ENCODE data around the gene SOWAHD.
A peak's percentile ranks its signal among the peaks of the same experiment; 100 is the strongest.
"Not testable (repeated sequence)": the region's sequence is repeated elsewhere in the genome, so short reads cannot be mapped to it uniquely, and the experiment has no call there.

The SOWAHD gene

GRCh38 chrX:119760026-119760877, 1.9 kb downstream of the SOWAHD start:
- Histone ChIP-seq H3K27ac (ENCODE audit: low read length) (no peak overlapping the region), H3K4me3 (ENCODE audit: low read length) (peak overlapping the region; percentile 70), H3K4me1 (ENCODE audit: insufficient read depth, low read length) (peaks cover 10% of the 10 kb centered on the region; the same call in 1 of the 2 replicates)

GRCh38 chrX:119762718-119763117, 4.3 kb downstream of the SOWAHD start:
- H3K9me3 ChIP-seq (ENCODE audit: insufficient read depth, low read depth, low read length): no peaks in the 10 kb centered on the region
- no peaks in the 10 kb centered on the region for H3K36me3 ChIP-seq (ENCODE audit: insufficient read depth, low read depth, low read length)
- H3K4me3 ChIP-seq (ENCODE audit: low read length): no peak overlapping the region
- H3K9ac ChIP-seq (ENCODE audit: low read depth, low read length): 0 out of 2 replicates have a peak overlapping the region, but pooled peaks have one; percentile 37
- peaks cover 18% of the 10 kb centered on the region for H3K27me3 ChIP-seq (ENCODE audit: insufficient read depth, low read length)
- no peak overlapping the region for H3K27ac ChIP-seq (ENCODE audit: low read length)
- no peaks in the 10 kb centered on the region for H3K4me1 ChIP-seq (ENCODE audit: insufficient read depth, low read length)

More at GRCh38 chrX:119760026-119760877, 1.9 kb downstream of the SOWAHD start:
- Histone ChIP-seq H3K36me3 (ENCODE audit: insufficient read depth, low read depth, low read length) (no peaks in the 10 kb centered on the region), H3K9me3 (ENCODE audit: insufficient read depth, low read depth, low read length) (no peaks in the 10 kb centered on the region), H3K27me3 (ENCODE audit: insufficient read depth, low read length) (peaks cover 18% of the 10 kb centered on the region), H3K9ac (ENCODE audit: low read depth, low read length) (no peak overlapping the region)

GRCh38 chrX:119763181-119763580, 4.8 kb downstream of the SOWAHD start:
- Histone ChIP-seq H3K36me3 (ENCODE audit: insufficient read depth, low read depth, low read length) (no peaks in the 10 kb centered on the region), H3K9me3 (ENCODE audit: insufficient read depth, low read depth, low read length) (no peaks in the 10 kb centered on the region), H3K4me3 (ENCODE audit: low read length) (no peak overlapping the region; the same call in 1 of the 2 replicates), H3K27ac (ENCODE audit: low read length) (no peak overlapping the region), H3K9ac (ENCODE audit: low read depth, low read length) (0 out of 2 replicates have a peak overlapping the region, but pooled peaks have one; percentile 37), H3K27me3 (ENCODE audit: insufficient read depth, low read length) (peaks cover 18% of the 10 kb centered on the region), H3K4me1 (ENCODE audit: insufficient read depth, low read length) (no peaks in the 10 kb centered on the region)

- no peak overlapping the region for H3K4me3 ChIP-seq (ENCODE audit: low read length)
- H3K4me1 ChIP-seq (ENCODE audit: insufficient read depth, low read length): no peaks in the 10 kb centered on the region
- no peak overlapping the region for H3K27ac ChIP-seq (ENCODE audit: low read length)
Measured at GRCh38 chrX:119763836-119764387, 5.5 kb downstream of the SOWAHD start.

GRCh38 chrX:119768436-119768835, 10.0 kb downstream of the SOWAHD start:
- not testable (repeated sequence) for H3K27ac ChIP-seq (ENCODE audit: low read length); H3K27me3 ChIP-seq (ENCODE audit: insufficient read depth, low read length); H3K36me3 ChIP-seq (ENCODE audit: insufficient read depth, low read depth, low read length); H3K9me3 ChIP-seq (ENCODE audit: insufficient read depth, low read depth, low read length); H3K9ac ChIP-seq (ENCODE audit: low read depth, low read length); H3K4me1 ChIP-seq (ENCODE audit: insufficient read depth, low read length); H3K4me3 ChIP-seq (ENCODE audit: low read length)

More at GRCh38 chrX:119763836-119764387, 5.5 kb downstream of the SOWAHD start:
- peaks cover 16% of the 10 kb centered on the region for H3K27me3 ChIP-seq (ENCODE audit: insufficient read depth, low read length)
- no peaks in the 10 kb centered on the region for H3K9me3 ChIP-seq (ENCODE audit: insufficient read depth, low read depth, low read length)
- no peak overlapping the region for H3K9ac ChIP-seq (ENCODE audit: low read depth, low read length)
- no peaks in the 10 kb centered on the region for H3K36me3 ChIP-seq (ENCODE audit: insufficient read depth, low read depth, low read length)

GRCh38 chrX:119769388-119769787, 11.0 kb downstream of the SOWAHD start:
- not testable (repeated sequence) for H3K27me3 ChIP-seq (ENCODE audit: insufficient read depth, low read length); H3K27ac ChIP-seq (ENCODE audit: low read length); H3K36me3 ChIP-seq (ENCODE audit: insufficient read depth, low read depth, low read length); H3K9me3 ChIP-seq (ENCODE audit: insufficient read depth, low read depth, low read length); H3K4me1 ChIP-seq (ENCODE audit: insufficient read depth, low read length); H3K9ac ChIP-seq (ENCODE audit: low read depth, low read length); H3K4me3 ChIP-seq (ENCODE audit: low read length)

GRCh38 chrX:119775517-119776238, 17.3 kb downstream of the SOWAHD start:
- H3K27ac ChIP-seq (ENCODE audit: low read length): no peak overlapping the region
- no peak overlapping the region for H3K9ac ChIP-seq (ENCODE audit: low read depth, low read length)
- no peaks in the 10 kb centered on the region for H3K9me3 ChIP-seq (ENCODE audit: insufficient read depth, low read depth, low read length)
- no peak overlapping the region for H3K4me3 ChIP-seq (ENCODE audit: low read length)
- H3K4me1 ChIP-seq (ENCODE audit: insufficient read depth, low read length): no peaks in the 10 kb centered on the region
- no peaks in the 10 kb centered on the region for H3K27me3 ChIP-seq (ENCODE audit: insufficient read depth, low read length)
- H3K36me3 ChIP-seq (ENCODE audit: insufficient read depth, low read depth, low read length): no peaks in the 10 kb centered on the region

- no peak overlapping the region for H3K4me3 ChIP-seq (ENCODE audit: low read length)
- no peak overlapping the region for H3K9ac ChIP-seq (ENCODE audit: low read depth, low read length)
- no peaks in the 10 kb centered on the region for H3K9me3 ChIP-seq (ENCODE audit: insufficient read depth, low read depth, low read length)
- peaks cover 24% of the 10 kb centered on the region for H3K36me3 ChIP-seq (ENCODE audit: insufficient read depth, low read depth, low read length)
- no peaks in the 10 kb centered on the region for H3K4me1 ChIP-seq (ENCODE audit: insufficient read depth, low read length)
- no peak overlapping the region for H3K27ac ChIP-seq (ENCODE audit: low read length)
- H3K27me3 ChIP-seq (ENCODE audit: insufficient read depth, low read length): no peaks in the 10 kb centered on the region
Measured at GRCh38 chrX:119778829-119779228, 20.4 kb downstream of the SOWAHD start.

GRCh38 chrX:119783026-119783425, 24.6 kb downstream of the SOWAHD start:
- Histone ChIP-seq H3K4me1 (ENCODE audit: insufficient read depth, low read length) (no peaks in the 10 kb centered on the region), H3K27ac (ENCODE audit: low read length) (no peak overlapping the region), H3K9ac (ENCODE audit: low read depth, low read length) (no peak overlapping the region), H3K4me3 (ENCODE audit: low read length) (no peak overlapping the region), H3K36me3 (ENCODE audit: insufficient read depth, low read depth, low read length) (peaks cover 62% of the 10 kb centered on the region), H3K9me3 (ENCODE audit: insufficient read depth, low read depth, low read length) (no peaks in the 10 kb centered on the region), H3K27me3 (ENCODE audit: insufficient read depth, low read length) (no peaks in the 10 kb centered on the region)

- Histone ChIP-seq H3K4me1 (ENCODE audit: insufficient read depth, low read length) (peaks cover 3% of the 10 kb centered on the region), H3K36me3 (ENCODE audit: insufficient read depth, low read depth, low read length) (peaks cover 80% of the 10 kb centered on the region), H3K9me3 (ENCODE audit: insufficient read depth, low read depth, low read length) (no peaks in the 10 kb centered on the region), H3K4me3 (ENCODE audit: low read length) (no peak overlapping the region), H3K27me3 (ENCODE audit: insufficient read depth, low read length) (no peaks in the 10 kb centered on the region), H3K27ac (ENCODE audit: low read length) (no peak overlapping the region), H3K9ac (ENCODE audit: low read depth, low read length) (no peak overlapping the region)
Measured at GRCh38 chrX:119784747-119785446, 26.5 kb downstream of the SOWAHD start.

- Histone ChIP-seq H3K9ac (ENCODE audit: low read depth, low read length) (peak overlapping the region; percentile 99), H3K9me3 (ENCODE audit: insufficient read depth, low read depth, low read length) (no peaks in the 10 kb centered on the region), H3K27me3 (ENCODE audit: insufficient read depth, low read length) (no peaks in the 10 kb centered on the region), H3K36me3 (ENCODE audit: insufficient read depth, low read depth, low read length) (peaks cover 46% of the 10 kb centered on the region), H3K4me3 (ENCODE audit: low read length) (peak overlapping the region; percentile 87), H3K4me1 (ENCODE audit: insufficient read depth, low read length) (peaks cover 3% of the 10 kb centered on the region), H3K27ac (ENCODE audit: low read length) (peak overlapping the region; percentile 65)
Measured at GRCh38 chrX:119790977-119791436, 32.6 kb downstream of the SOWAHD start.

Measured in iPS-20b (cell line).